IPS-20b (cell line): ENCODE results near the gene TCL1B.

ENCODE experiments used
- H3K27ac ChIP-seq: one replicate; pipeline ENCODE4 v1.5.1; 2013; ENCODE audit warnings: low read length
- H3K27me3 ChIP-seq: 2 replicates; pipeline ENCODE4 v1.6.1; 2013; ENCODE audit warnings: mild to moderate bottlenecking, low read length, inconsistent platforms; ENCODE audit not compliant: insufficient read depth
- H3K36me3 ChIP-seq: 2 replicates; pipeline ENCODE4 v1.6.1; 2013; ENCODE audit warnings: low read depth, mild to moderate bottlenecking, inconsistent platforms, low read length, moderate library complexity; ENCODE audit not compliant: insufficient read depth
- H3K4me1 ChIP-seq: 2 replicates; pipeline ENCODE4 v1.6.1; 2013; ENCODE audit warnings: mild to moderate bottlenecking, control low read depth, inconsistent platforms, low read length, moderate library complexity; ENCODE audit not compliant: insufficient read depth
- H3K4me3 ChIP-seq: 2 replicates; pipeline ENCODE4 v1.5.1; 2013; ENCODE audit warnings: mild to moderate bottlenecking, low read length, inconsistent platforms
- H3K9ac ChIP-seq: 2 replicates; pipeline ENCODE4 v1.6.1; 2013; ENCODE audit warnings: low read depth, mild to moderate bottlenecking, inconsistent platforms, low read length, moderate library complexity
- H3K9me3 ChIP-seq: 2 replicates; pipeline ENCODE4 v1.6.1; 2013; ENCODE audit warnings: mild to moderate bottlenecking, low read depth, low read length, inconsistent platforms; ENCODE audit not compliant: insufficient read depth

The TCL1B gene

GRCh38 chr14:95668235-95668772, 17.9 kb upstream of the TCL1B start:
- Histone ChIP-seq H3K4me1 (peaks cover 6% of the 10 kb centered on the region; the same call in 1 of the 2 replicates), H3K4me3 (no peak overlapping the region), H3K27me3 (peaks cover 22% of the 10 kb centered on the region; the same call in 1 of the 2 replicates), H3K36me3 (no peaks in the 10 kb centered on the region), H3K27ac (no peak overlapping the region), H3K9me3 (no peaks in the 10 kb centered on the region), H3K9ac (no peak overlapping the region)

GRCh38 chr14:95674613-95675012, 11.6 kb upstream of the TCL1B start:
- Histone ChIP-seq H3K9ac (no peak overlapping the region), H3K27ac (no peak overlapping the region), H3K36me3 (no peaks in the 10 kb centered on the region), H3K9me3 (peaks cover 6% of the 10 kb centered on the region), H3K27me3 (peaks cover 12% of the 10 kb centered on the region; the same call in 1 of the 2 replicates), H3K4me1 (no peaks in the 10 kb centered on the region; the same call in 1 of the 2 replicates), H3K4me3 (no peak overlapping the region)

- Histone ChIP-seq H3K9ac (no peak overlapping the region), H3K4me3 (no peak overlapping the region), H3K9me3 (peaks cover 6% of the 10 kb centered on the region), H3K27ac (no peak overlapping the region), H3K27me3 (peaks cover 7% of the 10 kb centered on the region; the same call in 1 of the 2 replicates), H3K4me1 (peaks cover 3% of the 10 kb centered on the region; the same call in 1 of the 2 replicates), H3K36me3 (no peaks in the 10 kb centered on the region)
Measured at GRCh38 chr14:95675486-95675885, 10.7 kb upstream of the TCL1B start.

- Histone ChIP-seq H3K9me3 (peaks cover 6% of the 10 kb centered on the region), H3K27ac (no peak overlapping the region), H3K36me3 (no peaks in the 10 kb centered on the region), H3K27me3 (no peaks in the 10 kb centered on the region; the same call in 1 of the 2 replicates), H3K9ac (no peak overlapping the region), H3K4me1 (peaks cover 3% of the 10 kb centered on the region; the same call in 1 of the 2 replicates), H3K4me3 (no peak overlapping the region)
Measured at GRCh38 chr14:95677179-95677835, 8.9 kb upstream of the TCL1B start.

GRCh38 chr14:95679148-95679815, 6.9 kb upstream of the TCL1B start:
- Histone ChIP-seq H3K9ac (no peak overlapping the region), H3K4me3 (no peak overlapping the region), H3K36me3 (no peaks in the 10 kb centered on the region), H3K4me1 (peaks cover 3% of the 10 kb centered on the region; the same call in 1 of the 2 replicates), H3K27ac (no peak overlapping the region), H3K27me3 (no peaks in the 10 kb centered on the region), H3K9me3 (peaks cover 6% of the 10 kb centered on the region)

GRCh38 chr14:95679998-95680735, 6.1 kb upstream of the TCL1B start:
- Histone ChIP-seq H3K9ac (no peak overlapping the region), H3K36me3 (no peaks in the 10 kb centered on the region), H3K9me3 (peaks cover 6% of the 10 kb centered on the region), H3K4me1 (peaks cover 3% of the 10 kb centered on the region; the same call in 1 of the 2 replicates), H3K4me3 (no peak overlapping the region), H3K27ac (no peak overlapping the region), H3K27me3 (no peaks in the 10 kb centered on the region)

GRCh38 chr14:95681153-95681552, 5.1 kb upstream of the TCL1B start:
- Histone ChIP-seq H3K4me3 (no peak overlapping the region), H3K36me3 (no peaks in the 10 kb centered on the region), H3K27ac (no peak overlapping the region), H3K9me3 (peaks cover 6% of the 10 kb centered on the region), H3K4me1 (peaks cover 3% of the 10 kb centered on the region; the same call in 1 of the 2 replicates), H3K9ac (no peak overlapping the region), H3K27me3 (no peaks in the 10 kb centered on the region)

- Histone ChIP-seq H3K36me3 (no peaks in the 10 kb centered on the region), H3K4me1 (peaks cover 13% of the 10 kb centered on the region; the same call in 1 of the 2 replicates), H3K27me3 (no peaks in the 10 kb centered on the region), H3K9me3 (no peaks in the 10 kb centered on the region), H3K9ac (no peak overlapping the region), H3K27ac (no peak overlapping the region), H3K4me3 (no peak overlapping the region)
Measured at GRCh38 chr14:95683793-95684192, 2.4 kb upstream of the TCL1B start.

GRCh38 chr14:95686935-95687334, 709 bp downstream of the TCL1B start:
- Histone ChIP-seq H3K27ac (peak overlapping the region; percentile 26), H3K9ac (peak overlapping the region; percentile 37; the same call in 1 of the 2 replicates), H3K4me3 (peak overlapping the region; percentile 28; the same call in 1 of the 2 replicates), H3K9me3 (no peaks in the 10 kb centered on the region), H3K4me1 (peaks cover 14% of the 10 kb centered on the region; the same call in 1 of the 2 replicates), H3K27me3 (no peaks in the 10 kb centered on the region), H3K36me3 (no peaks in the 10 kb centered on the region)

GRCh38 chr14:95689441-95689840, 3.2 kb downstream of the TCL1B start:
- H3K9ac ChIP-seq = no peak overlapping the region

GRCh38 chr14:95690815-95691214, 4.6 kb downstream of the TCL1B start:
- Histone ChIP-seq H3K9ac (no peak overlapping the region), H3K4me1 (peaks cover 18% of the 10 kb centered on the region; the same call in 1 of the 2 replicates), H3K4me3 (no peak overlapping the region), H3K27ac (no peak overlapping the region), H3K9me3 (no peaks in the 10 kb centered on the region), H3K36me3 (no peaks in the 10 kb centered on the region), H3K27me3 (0 out of 2 replicates have a peak, but pooled peaks cover under 1% of the 10 kb centered on the region)

More at GRCh38 chr14:95689441-95689840, 3.2 kb downstream of the TCL1B start:
- Histone ChIP-seq H3K27ac (no peak overlapping the region), H3K36me3 (no peaks in the 10 kb centered on the region), H3K9me3 (no peaks in the 10 kb centered on the region), H3K27me3 (no peaks in the 10 kb centered on the region), H3K4me3 (no peak overlapping the region), H3K4me1 (peaks cover 18% of the 10 kb centered on the region; the same call in 1 of the 2 replicates)
